CD4-positive, alpha-beta T cell treated with Interleukin-21 for 1 hour (primary cell): Measurements from ENCODE around the gene RNF14.
"Not testable (repeated sequence)": the region's sequence is repeated elsewhere in the genome, so short reads cannot be mapped to it uniquely, and the experiment has no call there.

ENCODE experiments used
- DNase-seq: peaks from one replicate; pipeline ENCODE4 v3.0.0-alpha.2; 2020

Gene RNF14

DNA sequence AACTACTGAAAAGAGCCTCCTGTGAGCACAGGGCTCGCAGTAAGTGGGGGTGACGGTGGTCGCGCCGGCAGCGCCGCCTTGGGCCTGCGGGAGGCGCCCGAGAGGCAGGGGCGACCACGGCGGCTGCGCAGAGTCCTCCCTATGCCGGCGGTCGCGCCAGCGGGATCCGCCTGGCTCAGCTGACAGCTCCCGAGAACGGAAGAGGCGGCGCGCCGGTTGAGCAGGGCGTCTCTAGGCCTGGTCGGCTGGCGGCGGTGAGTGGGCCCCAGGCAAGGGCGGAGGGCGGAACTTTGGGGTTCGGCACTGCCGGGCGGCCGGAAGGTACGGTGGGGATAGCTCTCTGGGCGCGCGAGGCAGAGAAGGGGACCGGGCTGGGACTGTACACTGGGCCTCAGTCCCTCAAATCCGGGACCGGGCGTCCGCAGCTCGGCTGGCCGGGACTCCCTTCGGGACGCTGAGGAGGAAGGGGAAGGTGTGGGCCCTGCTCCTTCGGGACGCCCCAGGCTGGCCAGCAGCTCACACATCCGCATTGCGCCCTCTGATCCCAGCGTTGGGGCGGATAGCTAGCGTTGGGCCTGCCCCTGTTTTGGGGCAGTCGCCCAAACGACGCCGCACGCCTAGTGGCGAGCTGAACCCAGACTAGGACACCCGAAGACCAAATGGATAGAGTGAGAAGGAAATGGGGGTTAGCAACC lies at the start of gene RNF14:
Gene RNF14, plus strand, starts transcription at position 192 of the 695 bp plus-strand sequence. CDS start 4,484 bp downstream, outside the sequence.
- DNase-seq, result peak; percentile 94

DNA sequence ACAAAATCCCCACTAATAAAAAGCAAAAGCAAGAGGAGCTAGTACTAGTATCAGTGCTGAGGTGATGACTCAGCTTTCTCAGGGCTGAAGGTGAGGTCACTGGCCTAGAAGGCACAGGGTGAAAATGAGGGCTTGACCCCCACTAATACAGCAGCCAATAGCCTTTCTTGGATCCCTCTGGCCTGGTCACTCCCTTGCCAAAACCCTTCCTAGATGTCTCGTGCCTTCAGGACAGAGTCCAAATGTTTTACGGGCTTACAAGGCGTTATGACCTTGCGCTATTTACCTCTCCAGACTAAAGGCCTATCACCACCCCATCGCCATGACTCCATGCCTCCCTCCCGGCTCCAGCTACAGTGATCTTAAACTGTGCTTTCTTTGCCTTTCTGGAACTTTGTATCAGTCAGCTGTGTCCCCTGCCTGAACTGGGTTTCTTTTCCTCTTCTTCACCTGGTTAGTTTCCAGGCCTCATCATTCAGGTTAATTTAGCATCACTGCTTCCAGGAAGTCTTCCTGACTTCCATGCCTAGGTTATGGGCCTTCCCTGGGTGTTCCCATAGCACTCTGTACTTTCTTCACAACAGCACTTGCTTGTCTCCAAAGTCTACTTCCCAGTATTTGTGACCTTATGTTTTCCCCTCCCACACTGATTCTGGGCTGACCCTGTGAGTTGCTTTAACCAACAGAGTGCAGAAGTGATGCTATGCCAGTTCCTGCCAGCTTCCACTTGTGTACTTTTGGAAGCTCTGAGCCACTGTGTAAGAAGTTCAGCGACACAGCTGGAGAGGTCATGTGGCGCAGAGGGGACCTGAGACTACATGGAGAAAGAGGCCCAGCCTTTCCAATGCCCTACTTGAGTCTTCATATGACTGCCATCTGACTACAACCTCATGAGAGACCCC lies 49.4 kb upstream of the RNF14 start:
- DNase-seq, result no peak

- DNase-seq, result no peak
Observed at GRCh38 chr5:141920771-141921170, 48.1 kb upstream of the RNF14 start.

GRCh38 chr5:141922827-141923447 lies 46.0 kb upstream of the RNF14 start:
- DNase-seq, result not testable (repeated sequence)

DNA sequence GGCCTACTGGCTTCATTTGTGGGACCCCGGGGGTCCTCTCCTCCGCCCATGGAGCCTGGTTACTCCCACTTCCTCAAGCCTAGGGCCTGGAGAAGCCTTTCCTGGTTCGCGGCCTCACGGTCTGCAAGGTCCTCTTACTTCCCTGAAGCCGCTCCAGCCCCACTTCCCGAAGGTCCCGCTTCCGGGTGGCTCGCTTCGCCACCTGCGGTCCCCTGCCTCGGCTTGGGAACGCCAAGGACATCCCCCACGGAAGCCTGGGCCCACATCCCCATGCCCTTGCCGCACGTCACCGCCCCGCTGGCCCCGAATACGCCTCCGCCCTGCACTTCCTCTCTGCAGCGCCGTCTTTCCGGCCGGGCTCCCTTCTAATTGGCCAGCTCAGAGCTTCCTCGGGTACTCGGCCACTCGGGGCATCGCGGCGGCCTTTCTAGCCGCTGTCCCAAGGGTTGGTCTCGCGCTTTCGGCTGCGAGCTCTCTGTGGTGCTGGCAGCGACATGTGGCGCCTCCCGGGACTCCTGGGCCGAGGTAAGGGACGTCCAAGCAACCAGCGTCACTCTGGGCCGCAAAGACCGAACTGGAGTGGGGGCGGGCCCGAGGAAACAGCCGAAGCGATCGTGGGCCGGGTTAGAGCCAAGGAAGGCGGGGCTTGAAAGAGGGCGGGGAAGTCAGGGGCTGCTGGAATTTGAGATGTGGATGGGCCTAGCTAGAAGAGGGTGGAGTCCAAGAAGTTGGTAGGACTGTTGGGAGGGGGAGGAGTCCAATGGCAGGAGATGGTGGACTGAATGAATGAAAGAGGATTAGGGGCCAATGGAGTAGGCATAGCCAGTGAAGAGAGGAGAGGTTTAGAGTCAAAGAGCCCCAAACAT lies 45.2 kb upstream of the RNF14 start, which contains the start of gene DELE1:
Gene DELE1, plus strand, starts transcription at position 424 of the 866 bp plus-strand sequence. Its CDS starts 71 bp downstream, at position 495.
- DNase-seq, result peak; percentile 91

DNA sequence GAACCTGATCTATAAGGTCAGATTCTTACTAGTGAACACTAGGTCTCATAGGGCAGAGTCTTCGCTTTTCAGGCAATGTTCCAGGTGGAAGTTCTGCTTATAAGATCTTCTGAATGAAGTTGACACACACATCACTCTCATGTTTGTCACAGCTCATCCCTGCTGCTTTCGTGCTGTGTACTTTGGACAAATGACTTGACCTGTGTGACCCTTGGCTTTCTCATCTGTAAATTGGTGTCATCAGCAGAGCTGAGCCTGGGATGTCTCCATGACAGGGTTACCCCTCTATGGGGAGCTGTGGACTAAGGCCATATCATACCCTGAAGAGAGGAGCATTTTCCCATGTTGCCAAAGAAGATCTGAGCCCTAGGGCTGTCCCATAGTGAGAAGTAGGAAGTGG lies 42.5 kb upstream of the RNF14 start:
- no peak for DNase-seq

DNA sequence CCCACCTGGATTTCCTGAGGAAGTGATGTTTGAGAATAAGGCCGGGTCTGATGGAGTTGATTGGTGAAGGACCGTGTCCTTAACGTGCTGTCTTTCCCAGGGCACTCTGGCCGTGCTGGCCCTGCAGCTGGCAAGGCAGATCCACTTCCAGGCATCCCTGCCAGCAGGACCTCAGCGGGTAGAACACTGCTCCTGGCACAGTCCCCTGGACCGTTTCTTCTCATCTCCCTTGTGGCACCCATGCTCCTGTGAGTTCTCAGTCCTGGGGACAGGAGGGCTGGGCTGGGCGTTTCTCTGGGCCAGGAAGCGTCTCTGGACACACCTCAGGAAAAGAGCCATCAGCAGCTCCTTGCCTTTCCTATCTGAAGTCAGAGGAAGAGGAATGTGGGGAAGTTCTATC lies 40.9 kb upstream of the RNF14 start:
- no peak for DNase-seq

DNA sequence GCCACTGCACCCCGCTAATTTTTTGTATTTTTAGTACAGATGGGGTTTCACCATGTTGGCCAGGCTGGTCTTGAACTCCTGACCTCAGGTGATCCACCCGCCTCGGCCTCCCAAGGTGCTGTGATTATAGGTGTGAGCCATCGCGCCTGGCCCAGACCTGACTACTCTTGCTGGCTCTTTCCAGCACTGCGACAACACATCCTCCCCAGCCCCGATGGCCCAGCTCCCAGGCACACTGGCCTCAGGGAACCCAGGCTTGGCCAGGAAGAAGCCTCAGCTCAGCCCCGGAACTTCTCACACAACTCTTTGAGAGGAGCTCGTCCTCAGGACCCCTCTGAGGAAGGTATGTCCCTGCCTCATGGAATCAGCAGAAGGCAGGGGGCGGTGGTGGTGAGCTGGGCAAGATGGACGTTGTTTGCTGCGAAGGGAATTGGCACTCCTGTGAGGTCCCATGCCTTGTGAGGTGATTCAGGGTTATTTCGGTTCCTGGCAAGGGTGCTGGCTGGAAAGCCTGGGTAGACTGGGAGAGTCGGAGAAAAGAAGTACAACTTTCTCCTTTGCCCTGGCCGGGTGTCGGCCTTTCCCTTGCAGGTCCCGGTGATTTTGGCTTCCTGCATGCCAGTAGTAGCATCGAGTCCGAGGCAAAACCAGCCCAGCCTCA lies 39.4 kb upstream of the RNF14 start:
- no peak for DNase-seq

- no peak for DNase-seq
Observed at GRCh38 chr5:141931694-141932093, 37.2 kb upstream of the RNF14 start.

DNA sequence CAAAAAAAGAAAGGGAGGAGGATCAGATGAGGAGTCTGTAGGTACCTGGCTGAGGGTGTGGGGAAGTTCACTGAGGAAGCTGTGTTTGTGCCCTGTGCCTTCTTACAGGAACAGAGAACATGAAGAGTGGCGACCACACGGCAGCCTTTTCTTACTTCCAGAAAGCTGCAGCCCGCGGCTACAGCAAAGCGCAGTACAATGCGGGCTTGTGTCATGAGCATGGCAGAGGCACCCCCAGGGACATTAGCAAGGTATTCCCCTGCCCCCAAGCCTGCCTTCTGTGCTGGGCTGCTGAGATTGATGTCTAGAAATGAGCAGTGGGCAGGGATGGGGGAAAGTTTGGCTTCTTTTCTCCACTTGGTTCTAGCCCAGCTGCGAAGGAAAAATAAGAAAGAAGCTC lies 35.8 kb upstream of the RNF14 start:
- no peak for DNase-seq

GRCh38 chr5:141934099-141934844 lies 34.6 kb upstream of the RNF14 start:
- DNase-seq, result no peak

DNA sequence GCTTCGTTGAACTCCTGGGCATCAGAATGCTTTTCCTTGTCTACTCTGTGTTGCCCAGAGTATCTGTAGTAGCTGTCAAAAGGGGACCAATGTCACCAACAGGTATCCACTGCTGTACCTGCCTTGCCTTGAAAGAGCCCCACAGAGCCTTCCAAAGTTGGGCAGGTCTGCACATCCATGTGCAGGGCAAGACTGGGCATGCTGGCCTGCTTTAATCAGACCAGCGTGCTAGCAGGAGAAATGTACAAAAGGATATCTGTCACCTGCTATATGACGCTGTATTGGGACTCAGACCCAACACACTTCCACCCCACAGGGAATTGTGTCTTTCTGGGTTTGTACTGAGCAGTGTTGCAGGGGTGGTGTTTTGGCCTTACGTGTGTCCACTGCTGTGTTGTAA lies 33.4 kb upstream of the RNF14 start:
- DNase-seq, result no peak

DNA sequence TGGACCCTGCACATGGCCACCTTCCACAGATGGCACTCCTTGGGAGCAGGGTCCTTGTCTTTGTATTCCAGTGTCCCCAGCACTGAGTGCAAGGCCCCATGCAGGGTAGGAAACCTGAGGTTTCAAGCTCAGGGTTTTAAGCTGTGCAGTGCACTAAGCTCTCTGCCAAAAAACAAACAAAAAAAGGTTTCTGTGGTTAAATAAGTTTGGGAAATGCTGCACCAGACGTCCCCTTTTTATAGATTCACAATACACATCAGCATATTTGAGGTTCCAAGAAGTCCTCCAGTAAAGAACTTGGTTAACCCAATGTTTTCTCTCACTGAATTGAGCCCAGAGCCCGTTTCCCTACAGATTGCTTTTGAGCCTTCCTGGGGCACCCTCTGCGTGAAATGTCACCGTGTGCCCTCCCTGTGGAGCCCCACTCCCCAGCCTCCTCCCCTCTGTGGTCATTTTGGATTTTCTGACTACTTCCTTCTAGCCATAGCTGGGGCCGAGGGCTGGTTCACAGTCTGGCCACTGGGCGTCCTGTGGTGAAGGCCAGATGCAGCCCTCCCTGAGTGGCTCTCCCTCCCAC lies 28.1 kb upstream of the RNF14 start:
- no peak for DNase-seq

DNA sequence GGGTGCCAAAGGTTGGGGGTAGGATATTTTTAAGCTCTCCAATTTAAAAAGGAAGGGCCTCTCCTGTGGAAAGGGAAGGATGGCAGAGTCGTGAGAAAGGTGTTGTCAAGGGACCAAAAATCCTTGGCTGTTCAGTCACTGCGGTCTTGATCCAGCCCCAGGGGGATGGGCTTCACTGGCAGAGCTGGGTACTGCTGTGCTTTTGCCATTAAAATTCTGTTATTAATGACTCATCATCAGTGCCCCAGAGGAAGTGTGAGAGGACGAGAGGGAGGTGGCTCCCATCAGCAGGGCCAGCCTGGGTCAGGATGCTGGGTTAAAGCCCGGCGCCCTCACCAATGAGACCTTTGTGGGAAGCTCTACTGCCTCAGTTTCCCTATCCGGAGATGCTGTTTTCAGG lies 27.6 kb upstream of the RNF14 start:
- no peak for DNase-seq

DNA sequence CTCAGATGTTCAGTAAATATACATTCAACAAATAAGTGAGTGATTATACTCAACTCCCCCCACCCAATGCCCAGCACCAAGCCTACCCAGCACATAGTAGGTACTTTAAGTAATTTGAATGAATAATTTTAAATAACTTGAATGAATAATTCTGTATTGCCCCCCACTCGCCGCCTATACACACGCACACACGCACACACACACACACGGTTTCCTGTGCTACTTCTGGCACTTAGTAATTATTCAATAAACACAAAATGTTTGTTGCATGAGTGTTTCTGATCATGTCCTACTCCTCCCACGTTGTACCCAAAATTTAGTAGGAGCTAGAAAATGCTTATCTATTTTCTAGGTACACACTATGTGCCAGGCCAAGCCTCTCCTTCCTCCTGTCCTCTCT lies 27.1 kb upstream of the RNF14 start:
- no peak for DNase-seq

- DNase-seq, result no peak
Observed at GRCh38 chr5:141942185-141942857, 26.6 kb upstream of the RNF14 start.

GRCh38 chr5:141944076-141944475 lies 24.8 kb upstream of the RNF14 start:
- no peak for DNase-seq

DNA sequence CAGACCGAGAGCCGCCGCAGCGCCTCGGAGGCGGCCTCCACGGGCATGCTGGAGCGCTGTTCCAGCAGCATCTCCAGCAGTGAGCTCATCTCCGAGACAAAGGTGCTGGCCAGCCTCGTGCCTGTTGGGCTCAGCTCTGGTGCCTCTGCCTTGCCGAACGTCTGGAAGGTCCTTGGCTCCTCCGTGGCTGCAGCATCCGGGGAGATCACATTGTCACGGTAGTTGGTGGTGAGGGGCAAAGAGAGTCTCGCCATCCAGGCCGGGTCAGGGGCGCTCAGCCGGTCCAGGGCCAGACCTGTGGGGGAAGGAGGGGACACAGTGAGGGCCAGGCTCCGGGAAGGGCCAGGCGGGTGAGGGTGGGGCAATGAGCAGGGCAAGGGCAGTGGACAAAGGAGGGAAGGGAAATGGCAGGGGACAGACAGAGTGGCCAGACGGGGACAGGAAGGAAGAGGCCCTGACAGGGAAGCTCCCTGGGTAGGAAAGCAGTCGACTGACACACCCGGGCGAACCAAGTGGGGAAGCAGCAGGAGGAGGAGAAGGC lies 23.3 kb upstream of the RNF14 start:
- no peak for DNase-seq

- DNase-seq, result no peak
Observed at GRCh38 chr5:141947316-141947715, 21.6 kb upstream of the RNF14 start.

DNA sequence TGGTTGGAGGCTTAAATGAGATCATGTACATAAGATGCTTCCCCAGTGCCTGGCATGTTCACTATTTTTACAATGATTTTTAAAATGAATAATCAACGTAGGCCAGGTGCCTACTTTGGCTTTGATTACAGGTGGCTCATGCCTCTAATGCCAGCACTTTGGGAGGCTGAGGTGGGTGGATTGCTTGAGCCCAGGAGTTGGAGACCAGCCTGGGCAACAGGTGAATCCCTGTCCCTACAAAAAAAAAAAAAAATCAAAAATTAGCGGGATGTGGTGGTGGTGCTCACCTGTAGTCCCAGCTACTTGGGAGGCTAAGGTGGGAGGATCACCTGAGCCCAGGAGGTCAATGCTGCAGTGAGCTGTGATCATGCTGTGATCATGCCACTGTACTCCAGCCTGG lies 20.1 kb upstream of the RNF14 start:
- no peak for DNase-seq
